K562 (cell line): Measurements from ENCODE around the gene MRPL54. TPM values are rescaled to one million over a fixed set of nuclear protein-coding genes. Genes with fewer than 3 reads are reported as not detected.

ENCODE experiments used
- ATAC-seq: fragments of 200-7000 bp; cut with Tn5 transposase; 3 replicates; pipeline ENCODE4 v1.9.1; 2020; ENCODE audit warnings: moderate library complexity
- BruUV-seq: library from RNA; stranded (reverse); fragments of 400-500 nt; replicated peaks from 2 replicates; lab custom pipeline; 2021; lab: Mats Ljungman, UMichigan
- CTCF ChIA-PET: fragments of 300-600 bp; formaldehyde crosslinking; extraction: SDS; loops from one replicate; lab custom pipeline; 2021; ENCODE audit warnings: low intra/inter-chr PET ratio; lab: Yijun Ruan, JAX
- POLR2A ChIA-PET: fragments of 300-600, 350-650 bp; sonication (Branson Sonifier 250); formaldehyde crosslinking; extraction: SDS; loops from one replicate; lab custom pipeline; 2021; ENCODE audit warnings: antibody characterized with exemption, inconsistent platforms; lab: Yijun Ruan, JAX
- DNase-seq, 4 experiments: peaks; one replicate each; pipeline versions ENCODE4 v3.0.0 to v3.0.0-alpha.2; 2011 to 2018; ENCODE audit warnings: low spot score in 3 of 4, mixed read lengths in 3 of 4; ENCODE audit errors: extremely low read depth in 1 of 4
- FAIRE-seq: peaks from 2 replicates; lab custom pipeline; 2011; peaks lifted over from hg19 to GRCh38; lab: Jason Lieb, UNC
- H2AFZ ChIP-seq: 2 replicates; pipeline ENCODE4 v1.6.0; 2011; ENCODE audit warnings: low read depth, low read length, control low read depth, inconsistent platforms
- H3K27ac ChIP-seq: fragments of 200-600 bp; 3 replicates; pipeline ENCODE4 v1.8.0; 2011; ENCODE audit warnings: low read depth, mild to moderate bottlenecking, control low read depth, inconsistent platforms, low read length, moderate library complexity, mixed read lengths; ENCODE audit errors: extremely low read depth
- H3K27me3 ChIP-seq, 2 experiments: fragments of 300-600 bp in 1 of 2; 2 replicates in 1 of 2; 3 replicates in 1 of 2; pipeline versions ENCODE4 v1.6.0 to v1.8.0; 2011; ENCODE audit warnings: inconsistent platforms in 2 of 2, low read length in 2 of 2, mild to moderate bottlenecking in 1 of 2, mixed read lengths in 1 of 2, moderate library complexity in 1 of 2; ENCODE audit not compliant: control insufficient read depth in 2 of 2, insufficient read depth in 2 of 2
- H3K36me3 ChIP-seq: fragments of 300-600 bp; 3 replicates; pipeline ENCODE4 v1.8.0; 2011; ENCODE audit warnings: mild to moderate bottlenecking, low read length, inconsistent platforms; ENCODE audit not compliant: control insufficient read depth, insufficient read depth
- H3K4me1 ChIP-seq, 2 experiments: fragments of 200-600 bp in 1 of 2; replicated peaks in 1 of 2; 2 replicates in 1 of 2; 3 replicates in 1 of 2; pipeline versions ENCODE4 v1.5.1 to v1.8.0; 2011; ENCODE audit warnings: inconsistent platforms in 2 of 2, low read length in 2 of 2, mild to moderate bottlenecking in 1 of 2, mixed read lengths in 1 of 2, moderate library complexity in 1 of 2; ENCODE audit not compliant: control insufficient read depth in 2 of 2, insufficient read depth in 2 of 2
- H3K4me2 ChIP-seq: 2 replicates; pipeline ENCODE4 v1.6.1; 2011; ENCODE audit warnings: low read length, control low read depth, inconsistent platforms, mixed read lengths; ENCODE audit not compliant: insufficient read depth
- H3K4me3 ChIP-seq: fragments of 200-600 bp; sonication (generic), shearing (Covaris generic); 2 replicates; pipeline ENCODE4 v1.5.1; 2016; ENCODE audit warnings: control low read depth, inconsistent platforms
- H3K79me2 ChIP-seq: fragments of 200-600 bp; 3 replicates; pipeline ENCODE4 v1.8.0; 2011; ENCODE audit warnings: low read length, inconsistent platforms; ENCODE audit not compliant: control insufficient read depth, insufficient read depth
- H3K9ac ChIP-seq, 2 experiments: 2 replicates each; pipeline versions ENCODE4 v1.6.0 to v1.6.1; 2011; ENCODE audit warnings: low read depth in 2 of 2, low read length in 2 of 2, control low read depth in 1 of 2, inconsistent platforms in 1 of 2, mild to moderate bottlenecking in 1 of 2, mixed read lengths in 1 of 2; ENCODE audit not compliant: insufficient read depth in 1 of 2
- H3K9me1 ChIP-seq: one replicate; pipeline ENCODE4 v1.6.0; 2011; ENCODE audit warnings: inconsistent platforms, mild to moderate bottlenecking, low read length, moderate library complexity; ENCODE audit not compliant: control insufficient read depth, insufficient read depth
- H3K9me3 ChIP-seq: replicated peaks from 2 replicates; pipeline ENCODE4 v1.5.1; 2011; ENCODE audit warnings: low read depth, low read length, inconsistent platforms; ENCODE audit not compliant: control insufficient read depth, insufficient read depth
- H4K20me1 ChIP-seq: replicated peaks from 2 replicates; pipeline ENCODE4 v1.6.1; 2011; ENCODE audit warnings: low read length, inconsistent platforms, mixed read lengths; ENCODE audit not compliant: control insufficient read depth, insufficient read depth
- COPS2 ChIP-seq: fragments of 450-650 bp; conservative IDR thresholded peaks from 2 replicates; pipeline ENCODE4 v1.6.1; 2016; ENCODE audit warnings: mild to moderate bottlenecking, moderate library complexity
- PCBP1 ChIP-seq: fragments of 200-400 bp; formaldehyde crosslinking; IDR thresholded peaks from 2 replicates; pipeline ENCODE4 v1.6.1; 2018; ENCODE audit warnings: mild to moderate bottlenecking, low read depth, low read length; ENCODE audit not compliant: poor library complexity, severe bottlenecking
- WGBS: fragments of 100-300 bp; shearing (Covaris generic); methylation state at CpG from one replicate; pipeline ENCODE4 v1.1.6; 2016; ENCODE audit warnings: low coverage, mixed read lengths; ENCODE audit not compliant: insufficient coverage; ENCODE audit errors: missing lambda C conversion rate; 5-methylcytosine and 5-hydroxymethylcytosine counted together
- in situ Hi-C: fragments of 300-500 bp; cut with MboI; formaldehyde crosslinking; loops from 4 replicates; pipeline ENCODE4 v1.15.0; 2018; ENCODE audit warnings: inconsistent platforms, mixed read lengths
- intact Hi-C: fragments of 100-400 bp; cut with micrococcal nuclease; formaldehyde crosslinking; loops from 2 replicates; pipeline ENCODE4 v1.14.2; 2022
- polyA plus RNA-seq, 8 experiments: library from polyadenylated mRNA; depleted of rRNA in 4 of 8; stranded (reverse) in 5 of 8; unstranded in 3 of 8; fragments of >200 nt; fragmentation: Nextera tagmentation in 2 of 8; fragmentation: Illumina TruSeq in 1 of 8; extraction: Ambion mirVana in 2 of 8; extraction: Trizol in 1 of 8; gene quantifications; 2 replicates each; pipeline versions ENCODE4 v1.2.1 to v1.2.3, GENCODE V29; 2011 to 2014; ENCODE audit warnings: inconsistent platforms in 1 of 8, missing spikeins in 1 of 8
- total RNA-seq, 7 experiments: library from RNA; depleted of rRNA in 6 of 7; stranded (reverse); fragments of >200 nt in 6 of 7; fragmentation: Illumina TruSeq in 2 of 7; extraction: Trizol in 2 of 7; gene quantifications; 2 replicates each; pipeline versions ENCODE4 v1.2.1 to v1.2.3, GENCODE V29; 2011 to 2021; ENCODE audit warnings: low replicate concordance in 1 of 7

The MRPL54 gene
- total and polyA plus RNA-seq, 9 of the 15 experiments (the other 6 are each of a cell fraction or from before 2014, with no cell fraction given): 3.5 to 120 (median 56.9) TPM

DNA sequence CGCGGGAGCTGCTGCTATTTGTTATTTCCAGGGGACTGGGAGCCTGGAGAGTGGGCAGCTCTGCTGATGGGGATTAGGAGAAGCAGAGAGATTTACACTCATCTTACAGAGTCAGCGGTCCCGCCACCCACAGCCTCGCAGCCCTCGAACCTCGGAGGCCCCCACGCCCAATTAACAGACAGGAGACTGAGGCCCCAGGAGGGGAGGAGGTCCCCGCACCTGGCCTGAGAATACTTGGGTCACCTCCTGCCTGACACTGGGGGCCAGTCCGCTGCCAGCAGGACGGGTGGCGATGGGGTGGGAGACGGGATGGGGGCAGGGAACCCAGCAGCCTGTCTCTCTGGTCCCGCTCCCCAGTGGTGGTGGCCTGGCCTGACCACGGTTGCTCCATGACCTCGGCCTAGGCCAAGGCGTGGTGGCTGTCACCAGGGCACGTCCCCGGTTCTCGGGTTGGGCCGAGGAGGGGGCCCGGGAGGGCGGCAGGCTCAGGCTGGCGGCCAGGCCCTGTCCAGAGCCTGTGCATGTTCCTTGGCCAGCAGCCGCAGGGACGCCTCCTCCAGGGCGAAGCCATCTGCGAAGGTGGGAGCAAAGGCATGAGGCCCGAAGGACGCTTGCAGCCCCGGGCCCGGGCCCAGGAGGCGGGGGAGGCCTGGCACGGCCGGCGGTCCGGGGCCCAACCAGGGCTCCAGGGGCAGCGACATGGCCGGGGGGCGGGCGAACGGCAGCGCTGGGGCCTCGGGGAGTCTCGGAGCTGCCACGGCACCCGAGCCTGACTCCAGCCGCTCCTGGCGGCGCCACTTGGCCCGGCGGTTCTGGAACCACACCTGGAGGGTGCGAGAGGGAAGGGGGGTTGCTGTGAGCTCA lies 7.9 kb downstream of the MRPL54 start:
- Histone ChIP-seq H4K20me1 (no peaks in the 10 kb centered on the region), H3K4me3 (no peak overlapping the region), H3K9me3 (no peaks in the 10 kb centered on the region), H3K9me1 (no peaks in the 10 kb centered on the region), H3K27me3 (no peaks in the 10 kb centered on the region), H3K9ac (peak overlapping the region in 1 of 2 experiments; percentile 52; a peak in 1 of 4 replicates), H2AFZ (no peak overlapping the region), H3K36me3 (peaks cover 22% of the 10 kb centered on the region; the same call in 1 of the 3 replicates), H3K27ac (no peak overlapping the region), H3K79me2 (no peaks in the 10 kb centered on the region), H3K4me2 (no peak overlapping the region), H3K4me1 (peaks cover 0 to 57% of the 10 kb centered on the region in 2 experiments; a peak in 3 of 5 replicates)
- intact Hi-C loops: no loop called here
- TF ChIP-seq PCBP1: peak; percentile 29
- TF ChIP-seq COPS2: no peak
- DNase-seq: no peak
- WGBS: 83% methylated on average over 31 of the region's 53 CpGs
- ATAC-seq: no peak
- in situ Hi-C loops: no loop called here
- ChIA-PET POLR2A (interaction anchor here (0.6 to 5.9 kb wide), 2 partner anchors 7 to 15 kb away, joined by 3 to 48 read pairs; partner anchors contain the start of genes APBA3 and MRPL54), CTCF (no interaction called here)
- BruUV-seq: no TSS peak
- no peak for FAIRE-seq
